GM12872 (cell line): ENCODE data around the gene OR2T10.

Experiments
- CTCF ChIP-seq: IDR thresholded peaks from 3 replicates; pipeline ENCODE4 v1.5.1; 2011; ENCODE audit warnings: low read depth, mild to moderate bottlenecking, low read length, moderate library complexity; ENCODE audit not compliant: insufficient read depth

Gene OR2T10

GRCh38 chr1:248625166-248625565 is 27.7 kb upstream of the OR2T10 start:
- no peak for TF ChIP-seq CTCF

- peak; percentile 58 for TF ChIP-seq CTCF
Measured at GRCh38 chr1:248622570-248623001, 25.1 kb upstream of the OR2T10 start.

- no peak for TF ChIP-seq CTCF
Measured at GRCh38 chr1:248621770-248622169, 24.3 kb upstream of the OR2T10 start.

- TF ChIP-seq CTCF: peak; percentile 72
Measured at GRCh38 chr1:248618878-248619277, 21.4 kb upstream of the OR2T10 start.

- TF ChIP-seq CTCF: no peak
Measured at GRCh38 chr1:248618119-248618518, 20.6 kb upstream of the OR2T10 start.

GRCh38 chr1:248613742-248614141 is 16.2 kb upstream of the OR2T10 start:
- no peak for TF ChIP-seq CTCF

- no peak for TF ChIP-seq CTCF
Measured at GRCh38 chr1:248611883-248612414, 14.4 kb upstream of the OR2T10 start.

- no peak for TF ChIP-seq CTCF
Measured at GRCh38 chr1:248610301-248610700, 12.8 kb upstream of the OR2T10 start.
